Amygdala (tissue), 56 donors: ENCODE data around the gene OR5T2.
"Not testable (repeated sequence)": the region's sequence is repeated elsewhere in the genome, so short reads cannot be mapped to it uniquely, and the experiment has no call there.

ENCODE experiments used
- DNase-seq, 56 donors: peaks; one replicate each; lab custom pipeline; 2025; lab: John Stamatoyannopoulos, UW

OR5T2 gene

DNA sequence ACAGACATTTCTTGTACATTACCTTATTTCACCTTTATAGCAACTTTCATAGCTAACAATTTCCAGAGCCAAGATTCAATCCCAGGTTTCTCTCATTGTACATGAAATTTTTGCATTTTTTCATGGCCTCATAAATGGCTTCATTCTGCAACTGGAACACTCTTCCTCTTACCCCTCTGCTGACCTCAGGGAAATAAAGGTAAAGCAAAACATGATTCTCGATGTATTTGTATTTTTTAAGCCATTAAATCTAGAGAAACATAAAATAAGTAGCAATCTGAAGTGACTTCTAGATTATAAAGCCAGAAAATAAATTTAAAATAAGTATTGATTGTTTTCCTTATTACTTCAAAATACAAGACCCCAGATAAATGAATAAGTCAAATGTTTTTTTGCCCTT lies at the start of gene OR5T2:
Gene OR5T2 (minus strand): TSS at position 101 of the 400 bp plus-strand sequence. CDS start 1,193 bp downstream, outside the sequence.
- DNase-seq: no peak

DNA sequence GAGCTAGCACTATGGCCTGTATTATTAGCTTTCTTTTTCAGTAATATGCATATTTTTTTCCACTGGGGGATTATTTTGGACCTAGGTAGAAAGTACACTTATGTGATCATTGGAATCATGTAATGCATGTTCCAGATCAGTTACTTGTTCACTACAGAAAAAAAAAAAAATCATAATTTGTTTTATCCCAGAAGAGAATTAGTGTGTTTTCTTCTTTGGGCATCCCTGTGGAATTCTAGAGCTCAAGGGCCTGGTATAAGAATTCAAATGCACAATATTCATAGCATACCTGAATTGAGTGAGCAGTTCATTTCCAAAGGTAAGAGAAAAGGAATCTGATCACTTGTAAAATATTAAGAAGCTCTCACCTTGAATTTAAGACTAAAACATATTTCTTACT lies 39.8 kb upstream of the OR5T2 start, which contains the start of gene OR5T1:
Gene OR5T1 (plus strand): TSS at position 301 of the 400 bp plus-strand sequence. CDS start 1,485 bp downstream, outside the sequence.
- DNase-seq: no peak

DNA sequence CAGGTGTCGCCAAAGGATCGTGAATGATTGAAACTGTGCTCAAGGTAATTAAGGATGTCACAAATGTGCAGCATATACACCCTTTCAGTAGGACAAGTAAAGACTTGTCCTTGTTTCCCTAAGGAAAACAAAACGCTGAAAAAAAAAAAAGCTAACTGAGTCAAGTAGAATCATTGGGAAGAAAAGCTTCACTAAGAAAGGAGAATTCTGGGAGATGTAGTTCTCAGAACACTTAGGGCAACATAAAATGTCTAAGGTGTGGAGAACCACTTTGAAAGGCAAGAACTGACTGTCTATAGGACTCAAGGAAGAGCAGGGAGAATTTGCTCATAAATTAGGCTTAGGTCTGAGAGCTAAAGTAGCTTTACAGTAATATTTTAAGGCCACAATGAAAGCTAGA lies 37.0 kb upstream of the OR5T2 start:
- DNase-seq: no peak

DNA sequence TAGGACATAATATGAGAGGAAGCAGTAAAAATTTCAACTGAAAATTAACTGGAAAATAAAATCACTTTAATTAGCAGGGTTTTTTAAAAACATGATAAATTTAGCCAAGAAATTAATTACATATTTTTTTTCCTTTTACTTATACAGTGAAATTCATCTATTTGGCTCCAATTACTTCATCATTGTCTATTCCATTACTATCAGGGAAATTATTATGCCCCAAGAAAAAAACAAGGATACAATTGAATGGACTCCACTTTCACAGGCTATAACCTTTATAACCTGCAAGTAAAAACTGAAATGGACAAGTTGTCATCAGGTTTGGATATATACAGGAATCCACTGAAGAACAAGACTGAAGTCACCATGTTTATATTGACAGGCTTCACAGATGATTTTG lies 17.9 kb upstream of the OR5T2 start, which contains the start of gene OR5T3:
Gene OR5T3 (plus strand): TSS at position 301 of the 400 bp plus-strand sequence. CDS start 0 bp downstream, at position 301.
- no peak for DNase-seq

DNA sequence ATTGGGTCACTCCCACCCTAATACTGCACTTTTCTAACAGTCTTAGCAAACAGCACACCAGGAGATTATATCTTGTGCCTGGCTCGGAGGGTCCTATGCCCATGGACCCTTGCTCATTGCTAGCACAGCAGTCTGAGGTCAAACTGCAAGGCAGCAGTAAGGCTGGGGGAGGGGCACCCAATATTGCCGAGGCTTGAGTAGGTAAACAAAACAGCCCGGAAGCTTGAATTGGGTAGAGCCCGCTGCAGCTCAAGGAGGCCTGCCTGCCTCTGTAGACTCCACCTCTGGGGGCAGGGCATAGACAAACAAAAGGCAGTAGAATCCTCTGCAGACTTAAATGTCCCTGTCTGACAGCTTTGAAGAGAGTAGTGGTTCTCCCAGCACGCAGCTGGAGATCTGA lies 14.3 kb downstream of the OR5T2 start:
- not testable (repeated sequence) for DNase-seq

DNA sequence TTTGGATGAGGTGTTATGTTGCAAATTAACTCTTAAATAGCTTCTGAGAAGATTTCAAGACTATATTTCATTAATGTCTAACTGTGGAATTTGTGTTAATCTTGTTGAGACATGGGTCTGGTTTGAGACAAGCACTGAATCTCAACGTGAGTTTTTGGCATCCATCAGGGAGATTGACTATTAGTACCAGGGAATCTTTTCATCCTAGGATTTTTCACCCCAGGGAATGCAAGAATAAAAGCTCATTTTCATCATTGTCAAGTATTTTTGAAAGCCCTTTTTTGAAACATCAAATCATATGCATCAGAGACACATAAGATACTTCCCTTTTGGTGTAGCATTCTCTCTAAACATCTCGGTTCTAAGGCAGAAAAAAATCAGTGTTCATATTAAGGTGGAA lies 19.5 kb downstream of the OR5T2 start:
- DNase-seq: no peak

DNA sequence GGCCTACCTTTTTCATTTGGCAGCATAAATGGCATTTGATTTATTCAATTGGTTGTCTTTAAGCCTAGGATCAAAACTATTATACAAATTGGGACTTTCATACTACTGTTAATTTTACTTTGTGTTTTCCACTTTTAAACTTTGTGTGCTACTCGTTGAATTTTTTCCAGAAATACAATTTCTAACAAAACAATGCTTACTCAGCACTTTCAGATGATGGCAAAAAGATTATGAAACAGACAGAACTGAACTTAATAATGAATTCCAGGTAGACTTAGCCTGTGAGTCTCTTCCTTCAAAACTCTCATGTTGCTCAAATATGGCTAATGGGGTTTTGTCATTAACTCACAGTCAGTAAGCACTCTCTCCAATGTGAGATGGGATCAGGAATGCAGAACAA lies 26.3 kb downstream of the OR5T2 start:
- no peak for DNase-seq

DNA sequence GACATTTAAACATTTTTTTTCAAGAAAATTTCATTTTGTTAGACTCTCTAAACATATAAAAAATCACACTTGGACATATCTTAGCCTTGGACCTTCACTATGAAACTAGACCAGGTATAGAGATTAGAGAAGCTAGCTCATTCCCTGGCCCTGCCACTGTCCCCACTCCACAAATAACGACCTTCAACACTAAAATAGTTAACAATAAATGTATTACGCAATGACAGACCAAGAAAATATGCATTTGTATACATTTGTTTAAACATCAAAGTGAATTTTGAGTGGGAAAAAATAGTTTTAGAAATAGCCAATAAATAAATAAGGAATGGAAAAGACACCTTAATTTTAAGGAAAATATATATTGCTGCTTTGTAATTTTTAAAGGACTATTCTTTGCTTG lies 36.7 kb downstream of the OR5T2 start:
- DNase-seq: no peak

DNA sequence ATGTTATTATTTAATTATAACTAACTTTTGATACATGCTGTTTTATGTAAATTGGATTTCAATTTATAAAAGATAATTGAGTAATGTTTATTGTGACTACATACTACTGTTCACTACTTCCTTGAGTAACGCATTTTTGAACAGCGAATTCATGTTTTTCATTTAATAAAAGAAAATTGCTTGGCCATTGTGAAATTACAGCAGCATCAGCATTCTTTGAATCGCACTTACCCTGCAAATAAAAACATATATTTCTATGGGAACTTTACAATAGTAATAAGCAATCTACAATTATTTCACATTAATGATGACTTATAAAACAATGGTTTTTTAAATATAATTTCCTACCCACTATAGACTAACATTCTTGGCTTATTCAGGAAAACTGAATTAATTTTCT lies 37.4 kb downstream of the OR5T2 start:
- DNase-seq: no peak

DNA sequence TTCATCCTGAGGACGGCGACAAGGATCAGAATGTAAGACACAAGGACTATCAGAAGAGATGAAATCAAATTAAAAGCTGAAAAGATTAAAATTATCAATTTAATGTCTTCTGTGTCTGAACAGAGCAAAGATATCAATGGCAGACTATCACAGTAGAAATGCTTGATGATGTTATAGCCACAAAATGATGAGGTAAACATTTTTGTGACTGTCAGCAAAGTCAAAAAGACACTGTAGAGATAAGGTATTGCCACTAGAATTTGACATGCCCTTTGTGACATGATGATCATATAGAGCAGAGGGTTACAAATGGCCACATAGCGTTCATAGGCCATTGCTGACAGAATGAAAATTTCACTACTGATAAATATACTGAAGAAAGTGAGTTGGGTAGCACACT lies 45.5 kb downstream of the OR5T2 start:
- no peak for DNase-seq

DNA sequence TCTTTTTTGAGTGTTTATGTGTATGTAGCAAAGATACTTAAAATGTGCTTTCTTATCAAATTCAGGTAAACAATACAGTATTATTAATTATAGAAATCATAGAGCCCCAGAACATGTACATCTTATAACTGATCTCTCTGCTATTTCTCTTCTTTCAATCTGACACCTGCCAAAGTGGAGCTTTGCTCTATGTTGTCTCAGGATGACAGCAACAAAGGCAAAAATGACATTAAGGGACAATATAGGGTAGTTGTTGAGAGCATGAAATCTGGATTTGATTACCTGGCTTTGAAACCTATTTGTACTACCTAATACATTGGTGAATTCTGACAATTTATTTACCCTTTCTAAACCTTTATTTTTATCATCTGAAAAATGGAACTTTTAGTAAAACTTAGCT lies 50.6 kb downstream of the OR5T2 start:
- DNase-seq: no peak
